ENCODE results near the gene ALCAM.

ALCAM gene

DNA sequence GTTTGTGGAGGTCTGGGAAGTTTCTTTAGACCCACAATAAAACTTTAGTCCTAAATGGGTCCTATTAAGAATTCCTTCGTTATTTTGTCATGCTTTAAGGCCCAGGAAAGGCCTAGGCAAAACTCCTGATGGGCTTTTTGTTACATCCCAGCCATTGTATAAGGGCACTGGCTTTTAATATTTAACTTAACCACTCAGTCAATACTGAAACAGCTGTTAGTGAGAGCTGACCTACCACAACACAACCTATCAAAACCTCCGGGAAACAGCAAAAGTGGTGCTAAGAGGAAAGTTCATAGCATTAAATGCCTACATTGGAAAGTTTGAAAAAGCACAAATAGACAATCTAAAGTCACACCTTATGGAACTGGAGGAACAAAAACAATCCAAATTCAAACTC lies 39.6 kb downstream of the ALCAM start:
- no peak overlapping the region for H3K4me3 ChIP-seq (ENCODE audit: low read length in 2 of 2)
- no peaks in the 10 kb centered on the region for H3K27me3 ChIP-seq (ENCODE audit: control insufficient read depth in 1 of 2, insufficient read depth in 2 of 2, low read length in 2 of 2)
- no peaks in the 10 kb centered on the region for H3K9me3 ChIP-seq (ENCODE audit: control insufficient read depth in 2 of 2, low read length in 2 of 2)
- H3K4me1 ChIP-seq (ENCODE audit: control insufficient read depth, insufficient read depth, low read length) = no peaks in the 10 kb centered on the region
- H3K36me3 ChIP-seq (ENCODE audit: control insufficient read depth in 2 of 2, insufficient read depth in 2 of 2, low read length in 2 of 2) = no peaks in the 10 kb centered on the region
- H3K9ac ChIP-seq (ENCODE audit: low read length in 2 of 2) = no peak overlapping the region
- no peak overlapping the region for H3K27ac ChIP-seq (ENCODE audit: low read length)

DNA sequence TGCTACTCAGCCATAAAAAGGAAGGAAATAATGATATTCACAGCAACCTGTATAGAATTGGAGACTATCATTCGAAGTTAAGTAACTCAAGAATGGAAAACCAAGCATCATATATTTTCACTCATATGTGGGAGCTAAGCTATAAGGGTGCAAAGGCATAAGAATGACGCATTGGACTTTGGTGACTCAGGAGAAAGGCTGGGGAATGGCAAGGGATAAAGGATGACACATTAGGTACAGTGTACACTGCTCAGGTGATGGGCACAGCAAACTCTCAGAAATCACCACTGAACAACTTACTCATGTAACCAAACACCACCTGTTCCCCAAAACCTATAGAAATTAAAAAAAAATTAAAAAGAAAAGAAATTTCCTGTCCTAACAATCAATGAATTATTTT lies 42.7 kb downstream of the ALCAM start:
- Histone ChIP-seq H3K9me3 (ENCODE audit: control insufficient read depth in 2 of 2, low read length in 2 of 2) (no peaks in the 10 kb centered on the region), H3K4me3 (ENCODE audit: low read length in 2 of 2) (no peak overlapping the region), H3K27ac (ENCODE audit: low read length) (no peak overlapping the region), H3K27me3 (ENCODE audit: control insufficient read depth in 1 of 2, insufficient read depth in 2 of 2, low read length in 2 of 2) (no peaks in the 10 kb centered on the region), H3K4me1 (ENCODE audit: control insufficient read depth, insufficient read depth, low read length) (no peaks in the 10 kb centered on the region), H3K9ac (ENCODE audit: low read length in 2 of 2) (no peak overlapping the region), H3K36me3 (ENCODE audit: control insufficient read depth in 2 of 2, insufficient read depth in 2 of 2, low read length in 2 of 2) (no peaks in the 10 kb centered on the region)

DNA sequence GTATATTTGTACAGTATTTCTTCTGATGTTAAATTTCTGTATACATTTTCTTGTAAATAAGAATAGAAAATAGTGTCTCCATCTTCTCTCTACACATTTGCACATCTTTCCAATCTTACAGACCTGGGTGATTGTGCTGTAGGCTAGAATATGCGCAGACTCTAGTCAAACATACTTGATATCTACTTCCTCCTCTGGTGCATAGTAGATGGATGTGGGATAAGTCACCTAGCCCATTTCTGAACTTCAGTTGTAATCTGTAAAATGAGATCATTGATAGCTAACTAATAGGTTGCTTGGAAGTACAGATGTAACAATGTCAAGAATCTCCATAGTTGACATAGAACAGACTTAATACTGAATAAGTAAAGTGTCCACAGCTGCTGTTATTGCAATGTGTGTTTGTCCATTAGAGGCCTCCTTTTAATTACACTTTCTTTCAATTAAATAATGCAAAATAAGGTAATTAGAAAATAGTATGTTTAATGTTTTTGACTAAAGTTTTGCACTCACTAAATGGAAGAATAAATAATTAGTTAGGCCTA lies 46.7 kb downstream of the ALCAM start:
- H3K4me1 ChIP-seq (ENCODE audit: control insufficient read depth, insufficient read depth, low read length) = no peaks in the 10 kb centered on the region
- H3K4me3 ChIP-seq (ENCODE audit: low read length in 2 of 2) = no peak overlapping the region
- H3K9ac ChIP-seq (ENCODE audit: low read length in 2 of 2) = no peak overlapping the region
- no peaks in the 10 kb centered on the region for H3K36me3 ChIP-seq (ENCODE audit: control insufficient read depth in 2 of 2, insufficient read depth in 2 of 2, low read length in 2 of 2)
- no peak overlapping the region for H3K27ac ChIP-seq (ENCODE audit: low read length)
- H3K9me3 ChIP-seq (ENCODE audit: control insufficient read depth in 2 of 2, low read length in 2 of 2) = no peaks in the 10 kb centered on the region
- no peaks in the 10 kb centered on the region for H3K27me3 ChIP-seq (ENCODE audit: control insufficient read depth in 1 of 2, insufficient read depth in 2 of 2, low read length in 2 of 2)

DNA sequence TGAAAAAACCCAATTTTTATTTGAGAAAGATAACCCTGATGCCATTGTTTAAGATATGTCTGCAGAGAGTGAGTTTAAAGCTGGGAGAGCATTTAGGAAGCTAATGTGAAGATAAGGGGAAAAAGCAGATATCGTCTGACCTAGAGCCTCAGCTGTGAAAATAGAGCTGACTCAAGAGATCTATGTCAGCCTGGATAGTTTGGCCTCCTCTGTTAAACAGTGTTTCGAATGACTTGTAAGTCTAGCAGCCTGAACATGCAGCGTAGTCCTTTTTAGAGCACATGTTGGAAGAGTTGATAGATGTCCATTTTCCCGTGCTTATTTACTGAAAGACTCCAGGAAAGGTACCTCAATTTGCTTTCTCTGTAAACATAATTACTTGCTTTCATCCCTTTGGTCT lies 48.1 kb downstream of the ALCAM start:
- no peak overlapping the region for H3K4me3 ChIP-seq (ENCODE audit: low read length in 2 of 2)
- H3K27ac ChIP-seq (ENCODE audit: low read length) = no peak overlapping the region

DNA sequence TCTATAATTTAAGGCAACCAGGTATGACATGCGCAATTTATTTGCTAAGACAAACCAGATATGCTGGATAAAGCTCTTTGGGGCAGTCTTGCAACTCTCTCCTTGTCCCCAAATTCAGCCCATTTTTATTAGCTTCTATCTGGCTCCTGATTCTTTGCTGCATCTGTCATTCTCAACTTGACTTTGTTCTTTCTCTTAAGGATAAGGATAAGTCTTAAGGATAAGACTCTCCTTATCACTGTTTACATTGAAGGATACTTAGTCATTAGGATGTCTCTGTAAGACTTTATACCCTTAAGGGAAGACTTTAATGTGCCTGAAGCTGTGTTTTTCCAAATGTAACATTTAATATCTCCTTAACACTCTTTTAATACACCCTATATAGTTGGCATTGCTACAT lies 49.2 kb downstream of the ALCAM start:
- H3K9me3 ChIP-seq (ENCODE audit: control insufficient read depth in 2 of 2, low read length in 2 of 2) = no peaks in the 10 kb centered on the region
- H3K4me1 ChIP-seq (ENCODE audit: control insufficient read depth, insufficient read depth, low read length) = no peaks in the 10 kb centered on the region
- H3K27me3 ChIP-seq (ENCODE audit: control insufficient read depth in 1 of 2, insufficient read depth in 2 of 2, low read length in 2 of 2) = no peaks in the 10 kb centered on the region
- no peak overlapping the region for H3K9ac ChIP-seq (ENCODE audit: low read length in 2 of 2)
- no peak overlapping the region for H3K27ac ChIP-seq (ENCODE audit: low read length)
- no peaks in the 10 kb centered on the region for H3K36me3 ChIP-seq (ENCODE audit: control insufficient read depth in 2 of 2, insufficient read depth in 2 of 2, low read length in 2 of 2)
- no peak overlapping the region for H3K4me3 ChIP-seq (ENCODE audit: low read length in 2 of 2)

More for the DNA sequence above, 48.1 kb downstream of the ALCAM start:
- H3K9me3 ChIP-seq (ENCODE audit: control insufficient read depth in 2 of 2, low read length in 2 of 2) = no peaks in the 10 kb centered on the region
- no peak overlapping the region for H3K9ac ChIP-seq (ENCODE audit: low read length in 2 of 2)
- no peaks in the 10 kb centered on the region for H3K27me3 ChIP-seq (ENCODE audit: control insufficient read depth in 1 of 2, insufficient read depth in 2 of 2, low read length in 2 of 2)
- H3K4me1 ChIP-seq (ENCODE audit: control insufficient read depth, insufficient read depth, low read length) = no peaks in the 10 kb centered on the region
- no peaks in the 10 kb centered on the region for H3K36me3 ChIP-seq (ENCODE audit: control insufficient read depth in 2 of 2, insufficient read depth in 2 of 2, low read length in 2 of 2)

DNA sequence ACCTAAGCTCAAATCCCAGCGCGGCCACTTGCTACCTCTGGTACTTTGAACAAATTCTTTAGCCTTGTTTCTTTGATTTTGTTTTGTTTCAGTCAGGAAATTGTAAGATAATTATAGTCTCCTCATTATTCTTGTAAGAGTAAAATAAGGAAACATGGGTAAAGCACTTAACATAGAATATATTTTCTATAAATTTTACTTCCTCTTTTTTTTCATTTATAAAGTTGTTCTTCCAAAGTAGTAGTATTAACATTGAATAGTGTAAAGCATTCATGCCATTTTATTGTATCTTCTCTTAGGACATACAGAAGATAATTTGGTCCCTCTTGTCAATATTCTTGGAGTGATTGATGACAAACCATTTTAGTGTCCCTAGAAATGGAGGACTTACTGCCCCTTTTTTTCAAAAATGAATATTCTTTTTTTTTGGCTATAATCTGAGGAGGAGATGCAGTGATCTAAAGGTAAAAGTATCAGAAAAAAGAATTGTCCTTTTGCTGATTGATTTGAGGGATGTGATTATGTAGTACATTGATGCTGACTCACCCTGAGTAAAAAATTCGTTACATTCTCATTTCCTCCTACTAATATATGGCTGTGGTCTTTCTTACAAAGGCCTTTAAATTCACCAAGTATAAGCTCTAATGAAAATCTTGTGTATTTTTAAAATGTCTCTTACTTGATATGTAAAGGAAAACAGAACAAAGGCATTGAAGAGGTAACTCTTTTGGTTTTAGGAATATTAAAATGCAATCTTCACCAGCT lies 51.0 kb downstream of the ALCAM start:
- H3K4me1 ChIP-seq (ENCODE audit: control insufficient read depth, insufficient read depth, low read length) = no peaks in the 10 kb centered on the region
- no peak overlapping the region for H3K4me3 ChIP-seq (ENCODE audit: low read length in 2 of 2)
- H3K27me3 ChIP-seq (ENCODE audit: control insufficient read depth in 1 of 2, insufficient read depth in 2 of 2, low read length in 2 of 2) = no peaks in the 10 kb centered on the region
- no peaks in the 10 kb centered on the region for H3K36me3 ChIP-seq (ENCODE audit: control insufficient read depth in 2 of 2, insufficient read depth in 2 of 2, low read length in 2 of 2)
- no peaks in the 10 kb centered on the region for H3K9me3 ChIP-seq (ENCODE audit: control insufficient read depth in 2 of 2, low read length in 2 of 2)
- no peak overlapping the region for H3K27ac ChIP-seq (ENCODE audit: low read length)
- H3K9ac ChIP-seq (ENCODE audit: low read length in 2 of 2) = no peak overlapping the region

DNA sequence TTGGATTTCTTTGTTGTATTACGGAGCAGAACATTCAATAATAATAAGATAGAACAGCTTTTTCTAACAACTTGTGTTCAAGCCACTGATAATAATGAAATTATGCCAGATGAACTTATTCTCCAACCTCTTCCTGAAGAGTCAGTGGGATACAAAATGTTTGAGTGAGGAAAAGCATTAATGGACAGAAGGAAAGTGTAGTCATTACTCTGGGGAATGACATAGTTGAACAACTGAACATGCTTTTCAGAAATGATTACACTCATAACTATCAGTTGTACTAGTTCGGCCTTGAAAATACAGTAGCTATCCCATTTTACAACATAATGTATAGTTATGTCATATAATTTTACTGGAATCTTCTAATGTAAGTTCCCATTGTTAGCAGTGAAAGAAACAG lies 55.9 kb downstream of the ALCAM start:
- Histone ChIP-seq H3K27me3 (ENCODE audit: control insufficient read depth in 1 of 2, insufficient read depth in 2 of 2, low read length in 2 of 2) (no peaks in the 10 kb centered on the region), H3K9me3 (ENCODE audit: control insufficient read depth in 2 of 2, low read length in 2 of 2) (no peaks in the 10 kb centered on the region), H3K9ac (ENCODE audit: low read length in 2 of 2) (no peak overlapping the region), H3K36me3 (ENCODE audit: control insufficient read depth in 2 of 2, insufficient read depth in 2 of 2, low read length in 2 of 2) (no peaks in the 10 kb centered on the region), H3K4me3 (ENCODE audit: low read length in 2 of 2) (no peak overlapping the region), H3K27ac (ENCODE audit: low read length) (no peak overlapping the region), H3K4me1 (ENCODE audit: control insufficient read depth, insufficient read depth, low read length) (no peaks in the 10 kb centered on the region)

DNA sequence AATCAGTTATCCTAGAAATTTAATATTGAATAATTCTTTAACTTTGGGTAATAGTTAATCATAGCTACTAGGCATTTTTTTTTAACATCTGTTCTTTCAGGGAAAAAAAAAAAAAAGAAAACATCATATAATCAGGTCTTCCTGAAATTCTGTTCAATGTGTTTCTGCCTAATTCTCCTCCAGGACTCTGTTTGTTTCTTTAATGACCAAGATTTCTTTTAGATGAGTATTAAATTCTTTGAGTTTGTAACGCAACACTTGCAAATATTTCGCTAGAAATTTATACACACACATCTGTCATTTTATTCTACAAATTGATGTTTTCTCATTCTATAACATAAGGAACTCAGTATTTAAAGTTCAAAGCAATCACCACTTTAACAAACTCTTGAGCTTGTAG lies 56.7 kb downstream of the ALCAM start:
- H3K9ac ChIP-seq (ENCODE audit: low read length in 2 of 2) = no peak overlapping the region
- no peak overlapping the region for H3K4me3 ChIP-seq (ENCODE audit: low read length in 2 of 2)
- no peaks in the 10 kb centered on the region for H3K36me3 ChIP-seq (ENCODE audit: control insufficient read depth in 2 of 2, insufficient read depth in 2 of 2, low read length in 2 of 2)
- no peaks in the 10 kb centered on the region for H3K27me3 ChIP-seq (ENCODE audit: control insufficient read depth in 1 of 2, insufficient read depth in 2 of 2, low read length in 2 of 2)
- no peaks in the 10 kb centered on the region for H3K9me3 ChIP-seq (ENCODE audit: control insufficient read depth in 2 of 2, low read length in 2 of 2)
- H3K4me1 ChIP-seq (ENCODE audit: control insufficient read depth, insufficient read depth, low read length) = no peaks in the 10 kb centered on the region
- no peak overlapping the region for H3K27ac ChIP-seq (ENCODE audit: low read length)

DNA sequence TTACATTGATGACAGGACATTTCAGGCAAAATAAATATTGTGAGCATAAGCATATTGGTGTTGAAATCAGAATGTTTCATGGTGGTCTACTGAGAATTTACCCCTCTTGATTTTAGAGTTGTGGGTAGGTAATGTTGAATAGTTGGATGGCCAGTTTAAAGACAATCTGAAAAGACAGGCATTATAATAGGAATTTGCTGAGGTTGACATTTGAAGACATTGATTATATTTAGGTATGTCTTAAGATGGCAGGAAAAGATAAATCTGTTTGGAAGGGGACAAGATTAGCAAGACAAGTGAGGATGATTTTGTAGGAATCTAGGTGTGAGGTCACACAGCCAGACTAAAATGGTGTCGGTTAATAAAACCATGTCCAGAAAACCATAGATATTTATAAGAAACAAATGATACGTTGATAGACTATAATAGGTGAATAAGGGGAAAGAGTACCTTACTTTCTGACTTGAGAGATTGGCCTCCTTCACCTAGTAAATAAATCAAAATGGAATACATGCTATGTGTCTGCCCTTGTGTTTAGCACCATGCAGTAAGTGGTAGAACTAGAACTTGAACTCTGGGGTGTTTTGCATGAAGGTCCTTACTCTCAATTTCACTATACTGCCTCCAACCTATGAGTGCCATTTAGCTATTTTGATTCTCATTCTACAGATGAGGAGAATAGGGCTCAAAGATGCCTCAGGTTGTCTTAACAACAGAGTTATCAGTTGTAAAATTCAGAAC lies 57.9 kb downstream of the ALCAM start:
- no peaks in the 10 kb centered on the region for H3K27me3 ChIP-seq (ENCODE audit: control insufficient read depth in 1 of 2, insufficient read depth in 2 of 2, low read length in 2 of 2)
- no peaks in the 10 kb centered on the region for H3K36me3 ChIP-seq (ENCODE audit: control insufficient read depth in 2 of 2, insufficient read depth in 2 of 2, low read length in 2 of 2)
- H3K9me3 ChIP-seq (ENCODE audit: control insufficient read depth in 2 of 2, low read length in 2 of 2) = no peaks in the 10 kb centered on the region
- H3K27ac ChIP-seq (ENCODE audit: low read length) = no peak overlapping the region
- no peak overlapping the region for H3K9ac ChIP-seq (ENCODE audit: low read length in 2 of 2)
- H3K4me1 ChIP-seq (ENCODE audit: control insufficient read depth, insufficient read depth, low read length) = no peaks in the 10 kb centered on the region
- no peak overlapping the region for H3K4me3 ChIP-seq (ENCODE audit: low read length in 2 of 2)

DNA sequence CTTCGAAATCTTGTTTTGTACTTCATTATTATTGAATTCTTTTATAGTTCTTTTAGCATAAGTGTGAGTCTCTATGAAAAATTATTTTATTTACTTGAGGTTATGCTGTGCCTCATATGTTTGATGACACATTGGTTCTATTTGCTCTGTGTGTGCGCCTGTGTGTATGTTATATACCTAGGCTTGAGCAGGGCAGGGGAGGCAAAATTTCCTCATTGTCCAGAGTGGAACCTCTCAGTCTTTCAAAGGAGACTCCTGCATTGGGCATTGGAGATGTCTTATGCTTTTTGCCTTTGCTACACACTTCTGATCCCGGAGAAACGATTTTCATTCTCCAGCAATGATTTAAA lies 58.4 kb downstream of the ALCAM start:
- Histone ChIP-seq H3K9me3 (ENCODE audit: control insufficient read depth in 2 of 2, low read length in 2 of 2) (no peaks in the 10 kb centered on the region), H3K27ac (ENCODE audit: low read length) (no peak overlapping the region), H3K4me1 (ENCODE audit: control insufficient read depth, insufficient read depth, low read length) (no peaks in the 10 kb centered on the region), H3K9ac (ENCODE audit: low read length in 2 of 2) (no peak overlapping the region), H3K4me3 (ENCODE audit: low read length in 2 of 2) (no peak overlapping the region), H3K27me3 (ENCODE audit: control insufficient read depth in 1 of 2, insufficient read depth in 2 of 2, low read length in 2 of 2) (no peaks in the 10 kb centered on the region), H3K36me3 (ENCODE audit: control insufficient read depth in 2 of 2, insufficient read depth in 2 of 2, low read length in 2 of 2) (no peaks in the 10 kb centered on the region)

DNA sequence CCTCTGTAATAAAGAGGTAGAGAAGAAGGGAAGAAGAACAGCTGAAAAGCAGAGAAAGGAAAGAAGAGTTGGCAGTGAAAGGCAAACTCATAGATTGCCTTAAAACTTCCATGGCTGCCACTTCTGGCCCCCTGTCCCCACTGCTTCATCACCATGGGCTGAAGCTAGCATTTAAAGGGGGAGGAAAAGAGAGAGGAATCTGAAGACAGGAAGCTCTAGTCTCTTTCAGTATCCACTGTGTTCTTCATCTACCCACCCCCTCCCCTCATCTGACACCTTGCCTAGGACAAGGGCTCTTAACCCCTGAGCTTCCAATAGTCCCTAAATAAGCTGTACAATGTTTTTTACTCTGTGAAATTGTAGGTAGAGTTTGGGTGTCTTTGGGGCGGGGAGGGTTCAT lies 60.6 kb downstream of the ALCAM start:
- Histone ChIP-seq H3K27me3 (ENCODE audit: control insufficient read depth in 1 of 2, insufficient read depth in 2 of 2, low read length in 2 of 2) (no peaks in the 10 kb centered on the region), H3K27ac (ENCODE audit: low read length) (no peak overlapping the region), H3K9ac (ENCODE audit: low read length in 2 of 2) (no peak overlapping the region), H3K4me1 (ENCODE audit: control insufficient read depth, insufficient read depth, low read length) (no peaks in the 10 kb centered on the region), H3K36me3 (ENCODE audit: control insufficient read depth in 2 of 2, insufficient read depth in 2 of 2, low read length in 2 of 2) (no peaks in the 10 kb centered on the region), H3K4me3 (ENCODE audit: low read length in 2 of 2) (no peak overlapping the region), H3K9me3 (ENCODE audit: control insufficient read depth in 2 of 2, low read length in 2 of 2) (no peaks in the 10 kb centered on the region)
